Spleen (tissue), 7 donors: ENCODE measurements around the gene AGPAT3.
A peak's percentile ranks its signal among the peaks of the same experiment; 100 is the strongest.

Experiments
- CTCF ChIP-seq, 11 experiments: fragments of 200-600 bp in 7 of 11; fragments of 450-650 bp in 4 of 11; sonication (generic) in 4 of 11; IDR thresholded peaks in 8 of 11; conservative IDR thresholded peaks in 3 of 11; 1 replicate in 7 of 11; 2 replicates in 4 of 11; pipeline versions ENCODE4 v1.4.0 to v1.8.0; 2016 to 2021; ENCODE audit warnings: antibody characterized with exemption in 11 of 11, inconsistent platforms in 4 of 11, mild to moderate bottlenecking in 1 of 11
- POLR2A ChIP-seq, 3 donors: fragments of 450-650 bp; IDR thresholded peaks; one replicate each; pipeline ENCODE4 v1.5.1; 2017; ENCODE audit warnings: antibody characterized with exemption in 3 of 3, mild to moderate bottlenecking in 1 of 3
- POLR2AphosphoS5 ChIP-seq, 3 donors: sonication (generic); formaldehyde crosslinking; IDR thresholded peaks; one replicate each; pipeline ENCODE4 v1.5.1; 2017; ENCODE audit warnings: antibody characterized with exemption in 3 of 3
- donor health status: DM: no; HTN: no; CAD: no; lungs with moderate emphysema.
- donor health status: DM: no; HTN: no; CAD: no.
- donor health status: DM: no; HTN: no; CAD: no.

- TF ChIP-seq POLR2A (IDR thresholded peaks at IDR 0.05) (no peak), CTCF (IDR thresholded peaks at IDR 0.05 in 8 of 11, conservative IDR thresholded peaks at IDR 0.05 in 3 of 11) (no peak), POLR2AphosphoS5 (IDR thresholded peaks at IDR 0.05) (peak in 1 of 3 donors; percentile 9)
Measured at GRCh38 chr21:43911935-43912487, 47.0 kb downstream of the AGPAT3 start.
